Measurements from ENCODE around the gene ATRIP.
"Not testable (repeated sequence)": the region's sequence is repeated elsewhere in the genome, so short reads cannot be mapped to it uniquely, and the experiment has no call there.

Gene ATRIP

DNA sequence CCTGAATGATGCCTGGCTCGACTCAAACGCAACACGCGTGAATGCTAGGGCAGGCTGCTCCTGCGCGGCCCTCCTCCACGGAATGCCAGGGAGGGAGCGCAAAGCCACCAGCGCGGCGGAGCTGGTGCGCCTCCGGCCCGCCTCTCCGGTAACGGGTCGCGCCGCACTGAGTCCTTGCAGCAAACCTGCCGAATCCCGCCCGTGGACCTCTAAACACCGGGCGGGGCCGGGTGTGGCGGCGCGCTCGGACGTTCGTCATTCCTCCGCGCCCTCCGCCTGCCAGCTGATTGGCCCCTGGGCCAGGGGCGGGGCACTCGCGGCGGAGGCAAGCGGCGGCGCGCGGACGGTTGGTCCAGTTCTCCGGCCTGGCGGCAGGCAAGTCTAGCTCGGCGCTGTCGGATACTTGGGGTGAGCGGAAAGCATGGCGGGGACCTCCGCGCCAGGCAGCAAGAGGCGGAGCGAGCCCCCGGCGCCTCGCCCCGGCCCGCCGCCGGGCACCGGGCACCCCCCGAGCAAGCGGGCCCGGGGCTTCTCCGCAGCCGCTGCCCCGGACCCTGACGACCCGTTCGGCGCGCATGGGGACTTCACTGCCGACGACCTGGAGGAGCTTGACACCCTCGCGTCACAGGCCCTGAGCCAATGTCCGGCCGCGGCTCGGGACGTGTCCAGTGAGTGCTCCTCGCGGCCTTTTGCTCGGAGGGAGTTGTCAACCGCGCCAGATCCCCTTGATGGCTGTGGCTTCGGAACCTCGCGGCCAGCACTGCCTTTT is at the start of gene ATRIP:
Gene ATRIP (plus strand): TSS at position 313 of the 769 bp plus-strand sequence. CDS start 109 bp downstream, at position 422.
- peak; percentile 88 for DNase-seq

DNA sequence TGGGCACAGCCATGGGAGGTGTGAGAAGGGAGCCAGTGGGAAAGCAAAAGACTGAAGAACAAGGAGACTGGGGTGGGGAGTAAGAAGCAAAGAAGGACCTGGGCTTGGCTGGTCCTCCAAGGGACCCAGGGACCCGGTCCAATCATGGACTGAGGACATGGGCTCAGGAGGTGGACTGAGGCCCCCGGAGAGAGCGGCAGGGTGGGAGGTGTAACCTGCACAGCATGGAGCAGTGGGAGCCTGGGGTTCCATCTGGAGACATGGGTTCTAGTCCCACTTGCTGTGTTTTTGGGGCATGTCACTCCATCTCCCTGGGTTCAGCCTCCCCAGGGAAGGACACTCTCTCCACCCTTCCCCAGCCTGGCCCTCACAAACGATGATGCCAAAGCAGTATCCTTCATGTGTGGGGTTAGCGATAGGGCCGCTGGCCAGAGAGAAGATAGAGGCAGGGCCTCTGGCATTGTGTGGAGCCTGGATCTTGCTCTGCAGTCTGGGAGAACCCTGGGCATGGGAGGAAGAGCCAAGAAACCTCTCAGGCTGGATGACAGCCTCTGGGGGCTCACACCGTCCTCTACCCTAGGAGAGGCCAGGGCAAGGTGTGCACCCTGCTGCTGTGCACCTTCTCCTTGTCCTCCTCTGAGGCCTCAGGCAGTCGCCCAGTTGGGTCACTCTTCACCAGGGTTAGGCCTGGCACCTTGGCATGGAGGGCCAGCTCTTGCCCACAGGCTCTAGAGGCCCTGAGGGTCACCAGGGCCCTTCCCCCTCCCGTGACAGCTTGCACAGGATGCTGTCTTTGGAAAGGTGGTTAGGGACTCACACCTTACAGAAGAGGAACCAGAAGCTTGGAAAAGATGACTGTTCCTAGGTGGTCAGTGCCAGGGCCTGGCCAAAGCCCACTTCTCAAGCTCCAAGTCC is 48.5 kb upstream of the ATRIP start:
- DNase-seq: no peak

DNA sequence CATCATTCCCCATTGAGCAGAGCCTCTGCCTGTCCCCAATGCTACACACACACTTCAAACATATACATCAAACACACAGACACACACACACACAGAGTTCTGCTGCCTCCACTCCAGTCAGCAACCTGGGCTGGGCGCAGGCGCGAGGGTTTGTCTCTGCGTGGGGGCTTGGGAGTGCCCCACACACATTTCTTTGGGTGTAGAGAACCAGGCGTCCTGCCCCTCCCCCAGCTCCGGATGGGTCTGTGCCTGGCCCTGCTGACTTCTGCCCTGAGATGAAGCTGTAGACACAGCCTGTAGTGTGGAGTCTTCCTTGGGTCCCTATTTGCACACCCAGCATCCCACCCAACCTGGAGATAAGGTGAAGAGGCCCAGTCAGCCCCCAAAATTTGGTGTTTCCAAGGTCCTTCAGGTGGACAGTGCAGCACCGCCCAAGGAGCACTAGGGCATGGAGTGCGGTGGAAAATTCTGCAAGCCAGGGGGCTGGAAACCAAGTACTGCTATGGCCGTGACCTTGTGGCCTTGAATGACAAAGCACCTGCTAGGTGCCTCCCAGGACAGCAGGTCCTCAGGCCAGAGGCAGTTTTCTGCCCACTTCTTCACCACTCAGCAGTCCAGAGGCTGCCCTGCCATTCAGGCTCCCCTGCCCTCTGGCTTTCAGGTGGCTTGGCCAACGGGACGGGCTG is 47.7 kb upstream of the ATRIP start:
- DNase-seq: no peak

DNA sequence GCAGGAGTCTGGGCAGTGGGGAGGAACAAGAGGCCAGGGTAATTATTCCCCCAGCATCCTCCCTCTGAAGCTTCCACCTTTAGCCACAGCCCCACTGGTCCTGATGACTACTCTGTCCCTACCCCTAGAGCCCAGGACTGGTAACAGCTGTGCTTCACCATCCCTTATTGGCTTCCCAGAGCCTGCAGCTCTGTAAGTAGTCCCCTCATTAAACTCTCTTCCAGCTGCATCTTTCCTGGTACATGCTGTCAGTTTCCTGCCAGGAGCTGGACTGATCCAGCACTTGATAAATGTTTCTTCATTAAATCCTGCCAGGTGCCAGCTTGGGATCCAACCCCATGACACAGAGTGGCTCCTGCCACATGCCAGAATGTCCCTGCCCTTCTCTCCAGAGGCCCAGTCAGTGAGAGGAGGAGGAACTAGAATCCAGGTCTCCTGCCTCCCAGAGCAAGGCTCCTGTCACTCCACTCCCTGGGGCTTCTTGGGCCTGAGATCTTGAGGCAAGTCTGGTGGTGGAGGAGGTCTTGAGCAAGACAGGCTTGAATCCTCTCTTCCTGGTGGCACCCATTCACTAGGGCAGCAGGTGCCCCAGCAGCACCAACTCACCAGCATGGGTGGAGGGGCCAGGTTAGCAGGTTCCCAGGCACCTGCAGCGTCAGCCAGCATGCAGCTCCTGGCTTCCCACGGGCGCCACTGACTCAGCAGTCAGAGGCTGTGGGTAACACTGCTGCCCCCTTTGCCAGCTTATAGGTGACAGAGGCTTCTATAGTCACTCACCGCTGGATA is 47.0 kb upstream of the ATRIP start:
- no peak for DNase-seq

DNA sequence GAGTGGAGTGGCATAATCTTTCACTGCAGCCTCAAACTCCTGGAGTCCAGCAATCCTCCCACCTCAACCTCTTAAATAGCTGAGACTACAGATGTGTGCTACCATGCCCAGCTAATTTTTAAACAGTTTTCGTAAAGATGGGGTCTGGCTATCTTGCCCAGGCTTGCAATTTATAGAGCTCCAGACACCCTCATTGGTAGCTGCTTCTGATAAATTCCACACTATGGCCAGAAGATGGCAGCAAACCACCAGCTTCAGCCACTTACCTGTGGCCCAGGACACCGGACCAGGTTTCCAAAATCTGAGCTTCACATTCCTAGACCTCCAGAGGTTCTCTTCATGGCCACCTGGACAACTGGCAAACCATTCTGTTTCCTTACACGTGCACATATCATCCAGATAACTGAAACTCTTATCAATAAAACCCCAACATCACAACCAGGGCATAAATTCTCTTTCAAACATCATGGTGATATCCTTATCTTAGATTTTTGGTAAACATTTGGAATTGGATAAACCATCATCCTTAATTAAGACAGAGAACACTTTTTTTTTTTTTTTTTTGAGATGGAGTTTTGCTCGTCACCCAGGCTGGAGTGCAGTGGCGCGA is 45.6 kb upstream of the ATRIP start:
- DNase-seq: peak; percentile 75

DNA sequence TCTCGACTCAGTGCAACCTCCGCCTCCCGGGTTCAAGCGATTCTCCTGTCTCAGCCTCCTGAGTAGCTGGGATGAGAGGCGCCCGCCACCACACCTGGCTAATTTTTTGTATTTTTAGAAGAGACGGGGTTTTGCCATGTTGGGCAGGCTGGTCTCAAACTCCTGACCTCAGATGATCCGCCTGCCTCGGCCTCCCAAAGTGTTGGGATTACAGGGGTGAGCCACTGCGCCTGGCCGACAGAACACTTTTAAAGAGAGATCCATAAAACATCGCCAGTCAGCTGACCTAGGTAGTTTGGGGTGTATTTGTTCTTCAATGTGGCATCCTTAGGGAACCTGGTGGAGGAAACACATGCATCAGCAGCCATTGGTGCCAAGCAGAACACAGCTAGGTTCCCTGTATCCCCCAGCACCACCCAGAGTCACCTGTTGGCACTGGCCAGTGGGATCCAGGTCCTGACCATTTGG is 45.1 kb upstream of the ATRIP start:
- DNase-seq: not testable (repeated sequence)

DNA sequence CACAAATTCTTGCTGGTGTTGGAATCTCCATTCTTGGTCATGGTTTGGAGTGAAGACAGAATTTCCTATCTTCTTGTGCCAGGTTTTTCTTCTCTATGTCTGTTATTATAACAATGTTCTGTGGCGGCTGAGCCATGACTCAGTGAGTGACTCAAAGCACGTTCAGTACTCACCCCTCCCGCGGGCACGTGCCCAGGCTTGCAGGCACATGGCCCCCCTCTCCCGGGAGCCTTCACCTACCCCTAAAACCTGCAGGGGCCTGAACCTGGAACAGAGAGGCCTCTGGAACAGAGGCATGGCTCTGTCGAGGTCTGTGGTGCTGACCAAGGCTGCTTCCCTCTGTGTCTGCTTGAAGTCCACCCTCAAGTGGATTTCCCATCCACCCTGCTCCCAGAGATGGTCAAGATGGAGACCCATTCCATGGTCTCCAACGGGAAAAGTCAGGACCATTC is 44.2 kb upstream of the ATRIP start:
- peak; percentile 17 for DNase-seq

DNA sequence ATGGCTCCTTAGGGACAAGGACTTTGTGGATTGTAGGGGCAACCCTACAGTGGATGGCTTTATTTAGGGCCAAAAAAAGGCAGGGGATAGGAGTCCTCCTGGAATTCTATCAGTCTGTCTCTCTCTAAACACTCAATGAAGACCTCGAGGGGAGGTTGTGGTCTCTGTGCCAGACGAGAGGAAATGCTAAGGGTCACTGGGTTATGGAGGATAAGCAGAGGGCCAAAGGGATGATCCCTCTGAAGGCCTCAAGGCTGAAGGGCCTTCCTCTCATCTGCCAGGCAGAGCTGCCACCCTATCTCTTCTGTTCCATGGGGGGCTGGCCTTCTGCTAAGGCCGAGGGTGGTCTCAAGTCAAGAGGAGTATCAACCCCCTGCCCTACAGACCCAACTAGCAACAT is 43.6 kb upstream of the ATRIP start:
- no peak for DNase-seq

DNA sequence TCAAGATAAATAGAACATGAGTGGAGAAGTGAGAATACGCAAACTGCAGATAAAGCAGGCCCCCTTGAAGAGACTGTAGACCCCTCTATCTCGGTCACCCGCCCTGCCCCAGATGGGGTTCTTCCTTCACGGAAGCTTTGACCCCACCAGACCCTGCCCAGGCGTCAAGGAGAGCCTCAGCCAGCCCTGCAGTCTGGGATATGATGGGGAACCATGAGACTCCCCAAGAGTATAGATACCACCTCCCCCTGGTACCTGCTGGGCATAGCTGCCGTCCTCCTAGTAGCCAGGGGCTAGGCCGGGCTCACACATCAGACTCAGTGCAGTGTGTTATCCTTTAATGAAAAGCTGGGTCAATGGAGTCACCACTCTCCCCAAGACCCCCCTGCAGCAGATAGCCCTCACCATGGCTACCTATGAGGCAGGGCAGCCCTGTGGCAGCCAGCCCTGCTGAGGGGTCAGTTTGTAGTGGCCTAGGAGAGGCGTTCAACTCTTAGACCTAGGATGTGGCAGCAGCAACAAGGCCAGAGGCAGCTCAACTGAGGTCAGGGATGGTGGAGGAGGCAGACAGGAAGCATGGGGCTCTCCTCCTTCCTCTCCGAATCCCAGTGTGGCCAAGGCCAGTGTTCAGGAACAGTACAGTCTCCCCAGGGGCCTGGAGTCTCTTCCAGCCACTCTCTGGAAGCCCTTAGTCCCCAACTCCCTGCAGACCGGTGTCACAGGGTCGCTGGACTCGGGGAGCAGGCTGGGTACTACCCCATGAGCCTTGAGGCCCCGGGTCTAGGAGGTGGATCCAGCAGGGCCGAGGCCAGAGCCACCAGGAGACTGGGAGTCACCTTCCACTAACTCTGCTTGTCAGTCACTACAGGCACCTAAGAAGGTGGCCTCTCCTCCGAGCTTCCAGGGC is 42.8 kb upstream of the ATRIP start:
- no peak for DNase-seq

DNA sequence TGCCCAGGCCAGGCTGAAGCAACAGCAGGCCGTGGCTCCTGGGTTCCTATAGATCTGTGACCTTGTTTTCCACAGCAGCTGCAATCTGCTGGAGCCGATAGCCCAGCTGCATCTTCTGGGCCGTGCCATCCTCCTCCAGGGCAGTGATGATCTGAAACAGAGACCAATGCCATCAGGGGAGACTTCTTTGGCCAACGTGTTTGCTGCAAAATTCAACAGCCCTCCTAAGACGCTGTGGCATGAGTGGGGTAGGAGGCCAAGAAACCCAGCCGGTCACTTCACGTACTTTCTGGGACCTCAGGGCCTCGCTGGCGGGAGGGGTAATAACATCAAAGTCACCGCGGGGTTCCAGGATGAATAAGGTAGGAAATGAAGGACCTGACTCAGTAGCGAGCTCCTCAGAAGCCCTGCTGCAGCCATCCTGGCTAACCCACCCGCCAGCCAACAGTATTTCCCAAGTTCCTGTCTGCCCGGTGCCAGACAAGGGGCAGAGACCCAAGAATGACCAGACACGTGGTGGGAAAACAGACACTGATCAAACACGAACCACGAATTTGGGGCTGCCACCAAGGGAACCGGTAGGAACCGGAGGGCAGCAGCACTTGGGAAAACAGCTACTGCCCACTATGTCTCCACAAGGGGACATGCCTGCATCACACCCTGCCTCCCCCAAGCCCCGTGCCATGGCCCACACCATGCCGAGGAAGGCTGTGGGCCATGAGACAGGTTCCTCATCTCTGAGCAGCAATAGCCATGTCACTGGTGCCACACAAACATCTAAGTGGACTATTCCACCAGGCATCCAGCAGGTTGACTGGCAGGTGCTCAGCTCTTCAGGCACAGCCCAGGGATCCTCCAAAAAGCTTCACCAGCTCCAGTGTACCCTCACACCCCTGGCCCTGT is 41.8 kb upstream of the ATRIP start:
- DNase-seq: no peak

DNA sequence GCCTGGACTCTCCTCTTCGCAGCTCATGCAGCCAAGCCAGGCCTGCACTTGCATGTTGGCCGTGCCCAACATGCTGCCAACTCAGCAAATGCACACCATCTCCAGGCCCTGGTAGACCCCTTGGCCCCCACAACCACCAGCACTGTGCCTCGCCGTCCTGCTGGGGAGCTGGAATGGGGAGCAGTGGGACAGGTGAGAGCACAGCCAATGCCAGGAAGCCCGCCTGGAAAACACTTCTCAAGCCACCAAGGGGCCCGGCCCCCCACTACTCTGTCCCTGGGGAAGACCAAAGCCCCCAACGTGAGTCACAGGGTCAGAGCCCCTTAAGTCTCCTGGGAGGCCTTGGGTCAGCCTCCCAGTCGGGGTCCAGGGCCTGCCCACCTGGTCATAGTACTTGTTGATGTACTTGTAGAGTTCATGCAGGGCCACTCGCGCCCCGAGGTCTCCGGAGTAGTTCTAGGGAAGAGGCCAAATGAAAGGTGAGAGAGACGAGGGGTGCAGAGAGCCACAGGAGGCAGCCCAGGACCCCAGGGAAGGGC is 41.1 kb upstream of the ATRIP start:
- DNase-seq: no peak

DNA sequence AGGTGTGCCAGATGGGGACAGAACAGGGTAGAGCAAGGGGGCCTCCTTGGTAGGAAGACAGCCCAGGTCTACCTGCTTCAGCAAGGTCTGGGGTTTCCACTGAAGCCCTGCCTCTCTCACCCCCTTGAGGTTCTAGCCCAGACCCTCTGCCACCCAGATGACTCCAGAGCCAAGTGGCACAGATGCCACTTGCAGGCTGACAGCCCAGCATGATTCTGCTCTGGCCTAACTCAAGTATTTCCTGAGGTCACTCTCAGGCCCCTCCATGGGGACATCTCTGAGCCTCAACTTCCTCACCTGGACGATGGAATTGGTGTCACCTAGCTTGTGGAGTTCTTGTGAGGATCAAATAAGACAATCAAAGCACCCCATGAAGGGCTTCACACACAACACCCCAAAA is 40.6 kb upstream of the ATRIP start:
- no peak for DNase-seq

DNA sequence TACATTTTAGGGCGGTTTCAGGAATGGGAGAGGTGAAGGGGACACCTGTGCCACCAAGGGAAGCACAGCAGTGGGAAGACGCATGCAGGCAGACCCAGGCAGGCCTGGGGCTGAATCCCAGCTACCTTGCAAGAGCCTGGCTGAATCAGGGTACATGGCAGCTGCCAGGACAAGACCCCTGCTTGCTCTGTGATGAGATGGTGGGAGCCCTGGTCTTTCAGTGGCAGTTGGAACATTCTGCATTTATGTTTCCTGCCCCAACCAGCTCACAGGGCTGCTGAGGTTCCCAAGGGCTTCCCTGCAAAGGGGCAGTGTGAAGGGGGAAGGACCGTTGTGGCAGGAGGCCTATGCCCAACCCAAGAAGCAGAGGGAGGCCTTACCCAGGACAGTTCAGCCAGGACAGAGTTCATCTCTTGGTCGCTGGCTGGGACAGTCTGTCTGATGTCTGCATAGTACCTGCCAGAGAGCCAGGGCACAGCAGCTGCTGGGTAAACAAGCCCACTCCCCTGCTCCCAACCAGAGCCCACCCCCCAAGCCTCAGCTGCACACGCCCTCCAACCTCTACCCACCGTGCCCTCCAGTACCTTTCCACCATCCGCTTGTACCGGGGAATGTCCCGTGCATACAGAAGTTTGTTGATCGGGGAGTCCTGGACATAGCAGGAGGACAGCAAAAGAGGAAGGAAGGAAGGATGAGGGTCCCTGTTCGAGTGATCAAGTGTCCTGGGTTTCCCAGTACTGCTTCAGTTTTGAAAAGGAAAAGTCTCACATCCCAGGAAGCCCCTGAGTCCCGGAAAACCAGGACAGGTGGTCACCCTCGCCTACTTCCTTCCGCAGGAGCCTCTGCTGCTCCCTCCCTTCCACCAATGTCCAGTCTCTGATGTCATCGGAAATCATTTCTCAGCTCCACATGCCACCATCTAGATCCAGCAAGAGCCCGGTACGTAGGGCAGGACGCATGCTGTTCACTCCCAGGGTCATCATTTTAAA is 39.8 kb upstream of the ATRIP start:
- no peak for DNase-seq

DNA sequence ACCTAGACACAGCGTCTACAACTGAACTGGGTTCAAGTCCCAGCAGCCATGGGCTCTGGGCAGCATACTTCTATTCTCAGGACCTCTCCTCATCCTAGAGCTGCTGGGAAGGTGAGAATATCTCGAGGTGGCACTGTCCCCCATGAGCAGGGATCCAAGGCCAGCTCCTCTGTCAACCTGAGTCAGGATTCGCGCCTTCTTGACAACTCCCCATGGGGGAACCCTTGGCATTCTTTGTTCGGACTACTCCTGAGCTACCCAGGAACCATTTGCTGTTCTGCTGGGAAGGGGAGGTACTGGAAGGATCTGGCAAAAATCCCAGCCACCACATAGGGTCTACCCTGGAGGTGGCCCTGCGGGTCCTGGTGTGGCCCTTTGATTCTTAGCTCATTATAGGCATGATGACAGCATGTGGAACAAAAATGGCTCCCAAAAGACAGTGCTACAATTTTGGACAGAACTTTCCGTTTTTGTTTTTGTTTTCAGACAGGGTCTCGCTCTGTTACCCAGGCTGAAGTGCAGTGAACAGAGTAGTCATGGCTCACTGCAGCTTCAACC is 38.9 kb upstream of the ATRIP start:
- DNase-seq: no peak

DNA sequence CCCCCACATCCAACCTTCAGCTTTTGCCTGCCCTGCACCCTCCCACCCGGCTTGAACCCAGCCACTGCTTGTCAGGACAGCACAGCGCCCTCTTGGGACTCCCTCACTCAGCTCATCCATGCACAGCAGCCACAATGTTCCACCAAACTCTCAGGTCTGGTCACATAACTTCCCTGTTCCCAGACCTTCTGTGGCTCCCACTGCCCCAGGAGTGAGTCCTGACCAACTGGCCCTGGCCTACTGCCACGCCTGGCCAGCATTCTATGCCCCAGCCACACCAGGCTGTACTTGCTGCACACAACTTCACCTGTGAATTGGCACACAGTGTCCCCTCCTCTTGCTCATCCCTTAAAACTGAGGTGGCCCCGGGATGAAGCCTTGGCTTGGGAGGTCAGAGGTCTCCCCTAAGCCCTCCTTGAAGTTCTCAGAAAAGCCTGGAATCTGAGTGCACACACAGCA is 37.7 kb upstream of the ATRIP start:
- DNase-seq: peak; percentile 11

DNA sequence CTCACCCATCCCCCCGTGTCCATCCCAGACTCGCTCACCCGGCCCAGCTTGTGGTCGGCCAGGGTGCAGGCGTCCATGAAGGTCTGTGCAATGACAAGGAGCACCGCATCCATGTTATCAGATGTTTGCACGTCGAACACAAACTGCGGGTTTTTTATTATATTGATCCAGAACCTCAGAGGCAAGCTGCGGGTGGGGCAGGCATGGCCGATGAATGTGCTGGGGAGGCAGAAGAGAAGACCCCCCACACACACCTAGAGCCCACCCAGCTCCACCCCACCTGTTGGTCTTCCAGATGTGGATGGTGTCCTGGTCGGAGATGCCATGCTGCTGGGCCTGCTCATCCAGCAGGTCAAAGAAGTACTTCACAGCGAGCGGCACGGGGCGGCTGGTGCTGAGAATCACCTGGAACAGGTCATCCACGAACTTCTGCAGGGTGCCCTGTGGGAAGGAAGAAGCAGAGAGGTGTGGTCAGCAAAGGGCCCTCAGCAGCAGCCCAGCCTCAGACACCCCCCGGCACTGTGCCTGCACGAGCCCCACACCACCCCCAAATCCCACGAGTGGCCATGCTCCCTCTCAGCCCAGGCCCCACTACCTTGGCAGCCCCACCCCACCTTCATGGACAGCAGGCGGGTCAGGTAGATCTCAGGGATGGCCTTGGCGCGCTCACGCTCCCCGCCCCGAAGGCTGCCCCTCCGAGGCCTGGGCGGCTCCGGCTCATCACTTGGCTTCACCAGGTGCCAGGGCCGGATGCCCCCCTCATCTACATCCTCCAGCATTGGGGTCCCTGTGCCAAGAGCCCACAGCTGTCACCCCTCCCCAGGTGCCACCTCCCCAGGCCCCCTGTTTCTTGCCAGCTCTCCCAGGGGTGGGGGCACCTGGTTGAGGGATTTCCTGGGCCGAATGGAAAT is 37.0 kb upstream of the ATRIP start:
- no peak for DNase-seq
